Measurements from ENCODE around the gene ZNF446. TPM values are rescaled to one million over a fixed set of nuclear protein-coding genes. Genes with fewer than 3 reads are reported as not detected.
A peak's percentile ranks its signal among the peaks of the same experiment; 100 is the strongest.

ZNF446 gene
- total and polyA plus RNA-seq, 3 donors from 2014 or later = 24.3 to 38.7 (median 33.6) TPM

GRCh38 chr19:58511353-58512208 lies 35.4 kb downstream of the ZNF446 start, which contains the start of gene SLC27A5:
SLC27A5 (minus strand) TSS chr19:58511992; CDS start chr19:58511955, 37 bp downstream.
- Histone ChIP-seq H3K4me1 (peaks cover 5% of the 10 kb centered on the region), H3K27ac (no peak within 1 kb of the TSS), H3K4me3 (no peak within 1 kb of the TSS), H3K36me3 (ENCODE audit: low read depth, missing control alignments) (no peaks in the 10 kb centered on the region), H3K9me3 (no peaks in the 10 kb centered on the region), H3K27me3 (no peaks in the 10 kb centered on the region)
- WGBS, 2 donors = 76 to 80% methylated on average over 3 to 25 of the region's 25 CpGs
- no peak for DNase-seq
- intact Hi-C loops (cut with DNase I; ENCODE audit: low total_unique reads) = no loop called here
- TF ChIP-seq POLR2A (IDR thresholded peaks at IDR 0.05) (no peak), CTCF (IDR thresholded peaks at IDR 0.05) (no peak)

GRCh38 chr19:58513213-58513693 lies 37.1 kb downstream of the ZNF446 start:
- TF ChIP-seq POLR2A (IDR thresholded peaks at IDR 0.05) = no peak
- TF ChIP-seq CTCF (IDR thresholded peaks at IDR 0.05) = no peak
- Histone ChIP-seq H3K36me3 (ENCODE audit: low read depth, missing control alignments) (no peaks in the 10 kb centered on the region), H3K27ac (peak overlapping the region in 1 of 2 donors; percentile 53), H3K4me3 (peak overlapping the region; percentile 34 to 59), H3K9me3 (no peaks in the 10 kb centered on the region), H3K4me1 (peaks cover 13% of the 10 kb centered on the region), H3K27me3 (no peaks in the 10 kb centered on the region)
- peak; percentile 29 for DNase-seq
- intact Hi-C loops (cut with DNase I; ENCODE audit: low total_unique reads) = no loop called here
- 33 to 63% methylated on average over 1 to 10 of the region's 10 CpGs for WGBS, 2 donors

- no peak for TF ChIP-seq POLR2A (IDR thresholded peaks at IDR 0.05)
- peak; percentile 78 to 97 (median 89) for TF ChIP-seq CTCF (IDR thresholded peaks at IDR 0.05)
- WGBS, 2 donors = 20 to 34% methylated on average over 9 to 60 of the region's 66 CpGs
- Histone ChIP-seq H3K27me3 (no peaks in the 10 kb centered on the region), H3K9me3 (no peaks in the 10 kb centered on the region), H3K27ac (peak overlapping the region in 1 of 2 donors; percentile 53), H3K4me1 (peaks cover 19% of the 10 kb centered on the region), H3K36me3 (ENCODE audit: low read depth, missing control alignments) (no peaks in the 10 kb centered on the region), H3K4me3 (peak overlapping the region; percentile 34 to 59)
- intact Hi-C loops (cut with DNase I; ENCODE audit: low total_unique reads) = no loop called here
- DNase-seq = peak; percentile 86
Observed at GRCh38 chr19:58513694-58514563, 37.8 kb downstream of the ZNF446 start.

GRCh38 chr19:58514564-58515022 lies 38.4 kb downstream of the ZNF446 start:
- intact Hi-C loops (cut with DNase I; ENCODE audit: low total_unique reads) = no loop called here
- Histone ChIP-seq H3K4me3 (peak overlapping the region in 1 of 2 donors; percentile 59), H3K27ac (no peak overlapping the region), H3K4me1 (peaks cover 19% of the 10 kb centered on the region), H3K27me3 (no peaks in the 10 kb centered on the region), H3K9me3 (no peaks in the 10 kb centered on the region), H3K36me3 (ENCODE audit: low read depth, missing control alignments) (no peaks in the 10 kb centered on the region)
- DNase-seq = no peak
- WGBS, 2 donors = 79 to 86% methylated on average over 2 to 3 of the region's 3 CpGs
- no peak for TF ChIP-seq POLR2A (IDR thresholded peaks at IDR 0.05)

GRCh38 chr19:58515259-58515658 lies 39.1 kb downstream of the ZNF446 start:
- TF ChIP-seq POLR2A (IDR thresholded peaks at IDR 0.05) (no peak), CTCF (IDR thresholded peaks at IDR 0.05) (no peak)
- Histone ChIP-seq H3K27ac (no peak overlapping the region), H3K36me3 (ENCODE audit: low read depth, missing control alignments) (no peaks in the 10 kb centered on the region), H3K4me1 (peaks cover 20% of the 10 kb centered on the region), H3K4me3 (no peak overlapping the region), H3K9me3 (no peaks in the 10 kb centered on the region), H3K27me3 (no peaks in the 10 kb centered on the region)
- DNase-seq = no peak
- intact Hi-C loops (cut with DNase I; ENCODE audit: low total_unique reads) = no loop called here
- 85 to 98% methylated on average over 2 of the region's 2 CpGs for WGBS, 2 donors

Data from testis (tissue), 3 donors.